Astrocyte of the cerebellum (primary cell): Measurements from ENCODE around the gene SLC25A43.
"Not testable (repeated sequence)": the region's sequence is repeated elsewhere in the genome, so short reads cannot be mapped to it uniquely, and the experiment has no call there.

Experiments used
- DNase-seq: peaks from one replicate; pipeline ENCODE4 v3.0.0-alpha.2; 2011; ENCODE audit warnings: low read depth
- H3K4me3 ChIP-seq: 2 replicates; pipeline ENCODE4 v1.5.1; 2011; ENCODE audit warnings: mild to moderate bottlenecking, low read depth, low read length, moderate library complexity
- in situ Hi-C: cut with HindIII; loops from 2 replicates; pipeline ENCODE4 v1.10.0; 2017; ENCODE audit warnings: low sequenced_read_pairs
- TF ChIP-seq, protein P1 (sequence below): IDR thresholded peaks from 2 replicates; pipeline ENCODE4 v1.5.1; 2012; ENCODE audit warnings: low read length, low read depth, moderate library complexity, mild to moderate bottlenecking; ENCODE audit errors: missing control alignments

Gene SLC25A43

DNA sequence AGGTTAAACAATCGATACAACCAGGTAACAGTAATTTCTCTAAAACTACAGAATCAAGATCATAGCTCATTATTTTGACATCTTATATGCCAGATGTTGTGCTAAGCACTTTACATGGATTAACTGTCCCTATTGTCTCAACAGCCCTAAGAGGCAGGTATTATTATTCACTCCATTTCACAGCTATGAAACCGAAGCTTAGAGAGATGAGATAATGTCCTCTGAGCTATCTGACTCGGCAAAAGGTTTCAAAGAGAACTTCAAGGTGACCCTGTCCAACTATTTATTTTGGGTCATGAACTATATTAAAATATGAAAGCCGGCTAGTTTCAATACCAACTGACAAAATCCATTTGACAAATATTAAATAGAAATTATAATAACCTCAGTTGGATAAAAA lies 79.4 kb downstream of the SLC25A43 start:
- TF ChIP-seq, protein P1, sequence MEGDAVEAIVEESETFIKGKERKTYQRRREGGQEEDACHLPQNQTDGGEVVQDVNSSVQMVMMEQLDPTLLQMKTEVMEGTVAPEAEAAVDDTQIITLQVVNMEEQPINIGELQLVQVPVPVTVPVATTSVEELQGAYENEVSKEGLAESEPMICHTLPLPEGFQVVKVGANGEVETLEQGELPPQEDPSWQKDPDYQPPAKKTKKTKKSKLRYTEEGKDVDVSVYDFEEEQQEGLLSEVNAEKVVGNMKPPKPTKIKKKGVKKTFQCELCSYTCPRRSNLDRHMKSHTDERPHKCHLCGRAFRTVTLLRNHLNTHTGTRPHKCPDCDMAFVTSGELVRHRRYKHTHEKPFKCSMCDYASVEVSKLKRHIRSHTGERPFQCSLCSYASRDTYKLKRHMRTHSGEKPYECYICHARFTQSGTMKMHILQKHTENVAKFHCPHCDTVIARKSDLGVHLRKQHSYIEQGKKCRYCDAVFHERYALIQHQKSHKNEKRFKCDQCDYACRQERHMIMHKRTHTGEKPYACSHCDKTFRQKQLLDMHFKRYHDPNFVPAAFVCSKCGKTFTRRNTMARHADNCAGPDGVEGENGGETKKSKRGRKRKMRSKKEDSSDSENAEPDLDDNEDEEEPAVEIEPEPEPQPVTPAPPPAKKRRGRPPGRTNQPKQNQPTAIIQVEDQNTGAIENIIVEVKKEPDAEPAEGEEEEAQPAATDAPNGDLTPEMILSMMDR: no peak
- no peak overlapping the region for H3K4me3 ChIP-seq
- DNase-seq: no peak
- in situ Hi-C loops: no loop called here

DNA sequence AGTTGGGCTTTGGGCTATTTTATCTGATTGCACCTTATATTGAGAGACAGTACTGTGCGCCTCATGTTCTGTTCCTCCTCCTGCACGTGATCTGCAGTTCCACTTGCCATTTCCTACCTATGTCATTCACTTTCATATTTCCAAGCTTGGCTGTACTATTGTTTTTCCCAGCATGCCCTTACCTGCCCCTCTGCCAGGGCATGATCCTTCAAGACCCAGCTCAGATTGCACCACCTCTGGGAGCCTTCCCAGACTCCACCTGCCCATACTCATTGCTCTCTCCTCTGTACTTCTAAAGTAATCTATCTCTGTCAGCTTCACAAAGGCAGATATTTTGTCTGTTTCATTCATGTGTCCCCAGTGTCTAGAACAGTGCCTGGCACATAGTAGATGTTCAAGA lies 80.7 kb downstream of the SLC25A43 start:
- in situ Hi-C loops: no loop called here
- no peak overlapping the region for H3K4me3 ChIP-seq
- TF ChIP-seq, protein P1: no peak
- DNase-seq: no peak

DNA sequence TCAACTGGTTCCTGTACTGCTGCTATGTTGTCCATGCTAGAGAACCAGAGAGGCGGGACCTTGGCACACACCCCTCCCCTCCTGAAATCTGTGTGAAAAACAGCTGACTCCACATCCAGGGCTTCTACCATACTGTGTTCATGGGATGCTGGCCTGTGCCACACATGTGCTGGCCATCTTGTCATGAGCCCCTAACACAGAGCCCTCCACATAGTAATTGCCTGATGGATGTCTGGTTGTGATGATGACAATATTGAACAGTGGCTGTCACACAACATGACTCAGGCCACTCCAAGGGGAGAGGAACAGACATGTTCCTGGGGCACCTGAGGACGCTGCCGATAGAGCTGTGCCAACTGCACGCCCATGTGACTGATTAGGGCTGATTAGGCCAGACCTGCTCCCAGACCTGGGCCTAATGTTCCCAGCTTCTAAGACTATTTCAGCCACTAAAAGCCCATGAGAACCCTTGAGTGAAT lies 82.2 kb downstream of the SLC25A43 start:
- DNase-seq: no peak
- H3K4me3 ChIP-seq: no peak overlapping the region
- in situ Hi-C loops: no loop called here
- TF ChIP-seq, protein P1: no peak

DNA sequence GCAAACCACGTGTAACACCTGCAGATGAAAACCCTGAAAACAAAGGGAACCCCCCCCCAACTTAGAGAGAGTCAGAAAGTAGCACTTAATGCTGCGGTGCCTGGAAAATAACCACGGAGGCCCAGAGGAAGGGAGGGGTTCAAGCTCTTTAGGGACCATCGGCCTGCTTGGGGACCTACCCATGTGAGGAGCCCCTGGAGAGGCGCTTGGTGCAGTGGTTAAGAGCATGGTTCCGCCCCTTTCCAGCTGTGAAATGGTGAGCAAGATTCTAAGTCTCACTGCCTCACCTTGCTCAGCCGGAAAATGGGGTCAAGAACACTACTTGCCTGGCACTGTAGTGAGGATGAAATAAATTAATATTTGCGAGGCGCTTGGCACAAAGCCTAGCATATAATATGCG lies 82.9 kb downstream of the SLC25A43 start:
- in situ Hi-C loops: no loop called here
- no peak for DNase-seq
- H3K4me3 ChIP-seq: peak overlapping the region; percentile 20
- TF ChIP-seq, protein P1: no peak

DNA sequence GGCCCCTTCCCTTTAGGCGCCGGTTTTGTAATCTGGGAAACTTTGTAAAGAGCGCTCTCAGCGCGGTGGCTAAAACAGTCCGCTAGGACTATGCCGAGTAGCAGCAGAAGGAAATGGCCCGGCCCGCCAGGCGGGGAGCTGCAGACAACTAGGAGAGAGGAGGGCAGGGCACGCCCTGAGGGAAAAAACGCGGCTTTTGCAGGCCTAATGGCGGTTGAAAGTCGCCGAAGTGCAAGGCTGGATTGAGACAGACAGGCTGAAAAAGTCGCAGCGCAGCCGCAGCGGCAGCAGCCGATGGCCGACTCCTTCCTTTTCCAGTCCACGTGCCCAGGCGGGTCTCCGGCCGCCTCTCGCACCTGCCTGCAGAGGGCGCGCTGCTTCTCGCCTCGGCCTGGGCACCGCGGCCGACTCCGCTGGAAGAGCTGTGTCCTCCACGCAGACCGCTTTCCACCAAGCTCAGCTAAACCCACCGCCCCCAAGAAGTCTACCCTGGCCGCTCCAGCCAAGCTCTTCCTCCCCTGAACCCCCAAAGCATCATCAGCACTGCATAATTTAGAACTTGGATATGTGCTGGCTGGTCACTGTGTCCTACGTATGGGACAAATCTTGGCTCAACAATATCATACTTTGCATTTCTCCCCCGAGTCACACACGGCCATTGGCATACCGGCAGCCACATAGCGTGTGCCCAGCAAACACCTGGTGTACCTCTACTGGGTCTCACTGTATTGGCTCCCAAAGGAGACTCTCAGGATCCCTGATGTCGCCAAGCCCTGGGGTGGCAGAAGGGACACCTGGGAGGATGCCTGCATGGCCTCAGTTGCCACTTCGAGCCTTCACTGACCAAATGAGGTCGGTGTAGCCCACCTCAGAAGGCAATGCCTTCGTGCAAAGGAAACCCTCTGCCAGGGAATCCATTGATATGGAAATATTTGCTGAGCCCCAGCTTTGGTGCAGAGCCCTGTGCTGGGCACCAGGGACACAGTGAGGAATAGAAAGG lies 83.6 kb downstream of the SLC25A43 start:
- DNase-seq: no peak
- peak overlapping the region; percentile 20 for H3K4me3 ChIP-seq
- in situ Hi-C loops: no loop called here
- TF ChIP-seq, protein P1: peak; percentile 57

DNA sequence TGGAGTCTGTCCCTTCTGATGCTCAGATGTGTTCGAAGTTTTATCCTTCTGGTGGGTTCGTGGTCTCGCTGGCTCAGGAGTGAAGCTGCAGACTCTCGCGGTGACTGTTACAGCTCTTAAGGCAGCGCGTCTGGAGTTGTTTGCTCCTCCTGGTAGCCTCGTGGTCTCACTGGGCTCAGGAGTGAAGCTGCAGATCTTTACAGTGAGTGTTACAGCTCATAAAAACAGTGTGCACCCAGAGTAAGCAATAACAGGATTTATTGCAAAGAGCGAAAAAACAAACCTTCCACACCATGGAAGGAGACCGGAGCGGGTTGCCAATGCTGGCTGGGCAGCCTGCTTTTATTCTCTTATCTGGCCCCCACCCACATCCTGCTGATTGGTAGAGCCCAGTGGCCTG lies 87.6 kb downstream of the SLC25A43 start:
- TF ChIP-seq, protein P1: no peak
- no peak overlapping the region for H3K4me3 ChIP-seq
- DNase-seq: no peak
- in situ Hi-C loops: no loop called here

DNA sequence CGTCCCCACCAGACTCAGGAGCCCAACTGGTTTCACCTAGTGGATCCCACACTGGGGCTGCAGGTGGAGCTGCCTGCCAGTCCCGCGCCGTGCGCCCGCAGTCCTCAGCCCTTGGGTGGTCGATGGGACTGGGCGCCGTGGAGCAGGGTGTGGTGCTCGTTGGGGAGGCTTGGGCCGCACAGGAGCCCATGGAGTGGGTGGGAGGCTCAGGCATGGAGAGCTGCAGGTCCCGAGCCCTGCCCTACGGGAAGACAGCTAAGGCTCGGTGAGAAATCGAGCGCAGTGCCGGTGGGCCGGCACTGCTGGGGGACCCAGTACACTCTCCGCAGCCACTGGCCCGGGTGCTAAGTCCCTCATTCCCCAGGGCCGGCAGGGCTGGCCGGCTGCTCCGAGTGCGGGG lies 88.6 kb downstream of the SLC25A43 start:
- in situ Hi-C loops, DNase-seq, H3K4me3 ChIP-seq: not testable (repeated sequence)
